HepG2 (cell line): ENCODE results near the gene C1R. TPM values are rescaled to one million over a fixed set of nuclear protein-coding genes. Genes with fewer than 3 reads are reported as not detected.

Source experiments
- ATAC-seq: fragments of 200-7000 bp; cut with Tn5 transposase; 3 replicates; pipeline ENCODE4 v1.9.1; 2020; ENCODE audit warnings: mild to moderate bottlenecking, moderate library complexity
- BruUV-seq: library from RNA; stranded (reverse); fragments of 400-500 nt; replicated peaks from 2 replicates; lab custom pipeline; 2021; lab: Mats Ljungman, UMichigan
- CTCF ChIA-PET: fragments of 300-600 bp; formaldehyde crosslinking; extraction: SDS; loops from one replicate; lab custom pipeline; 2021; ENCODE audit warnings: low total read pairs, inconsistent platforms, low intra/inter-chr PET ratio; lab: Yijun Ruan, JAX
- POLR2A ChIA-PET: fragments of 350-600 bp; sonication (Branson Sonifier 250); formaldehyde crosslinking; loops from one replicate; lab custom pipeline; 2020; ENCODE audit warnings: antibody characterized with exemption, inconsistent platforms; lab: Yijun Ruan, JAX
- DNase-seq: peaks from one replicate; pipeline ENCODE4 v3.0.0-alpha.2; 2015; ENCODE audit warnings: low spot score
- FAIRE-seq: peaks from 3 replicates; lab custom pipeline; 2011; peaks lifted over from hg19 to GRCh38; lab: Jason Lieb, UNC
- H2AFZ ChIP-seq: one replicate; pipeline ENCODE4 v1.6.1; 2011; ENCODE audit warnings: low read length, inconsistent platforms
- H3K27ac ChIP-seq: fragments of 300-600 bp; 3 replicates; pipeline ENCODE4 v1.8.0; 2011; ENCODE audit warnings: mixed run types, mild to moderate bottlenecking, mixed read lengths, low read length, inconsistent platforms; ENCODE audit not compliant: insufficient read depth; ENCODE audit errors: extremely low read length
- H3K27me3 ChIP-seq, 2 experiments: fragments of 200-600 bp in 1 of 2; 2 replicates in 1 of 2; 3 replicates in 1 of 2; pipeline versions ENCODE4 v1.6.0 to v1.8.0; 2011; ENCODE audit warnings: low read length in 2 of 2, mild to moderate bottlenecking in 2 of 2, moderate library complexity in 2 of 2, inconsistent platforms in 1 of 2; ENCODE audit not compliant: insufficient read depth in 2 of 2, control insufficient read depth in 1 of 2
- H3K36me3 ChIP-seq, 2 experiments: fragments of 200-600 bp in 1 of 2; replicated peaks in 1 of 2; 2 replicates in 1 of 2; 3 replicates in 1 of 2; pipeline versions ENCODE4 v1.5.1 to v1.8.0; 2011; ENCODE audit warnings: low read length in 2 of 2, inconsistent platforms in 1 of 2; ENCODE audit not compliant: insufficient read depth in 2 of 2, control insufficient read depth in 1 of 2
- H3K4me1 ChIP-seq: 2 replicates; pipeline ENCODE4 v1.5.1; 2012; ENCODE audit warnings: low read length, inconsistent platforms; ENCODE audit not compliant: insufficient read depth
- H3K4me2 ChIP-seq: 2 replicates; pipeline ENCODE4 v1.6.0; 2011; ENCODE audit warnings: low read depth, low read length, inconsistent platforms
- H3K4me3 ChIP-seq, 3 experiments: fragments of 200-600 bp in 1 of 3; sonication (generic), shearing (Covaris generic) in 1 of 3; replicated peaks in 1 of 3; 2 replicates each; pipeline ENCODE4 v1.5.1; 2011 to 2016; ENCODE audit warnings: low read length in 3 of 3, inconsistent platforms in 2 of 3, low read depth in 2 of 3, mild to moderate bottlenecking in 2 of 3, control low read depth in 1 of 3, mixed read lengths in 1 of 3; ENCODE audit not compliant: insufficient read depth in 1 of 3
- H3K79me2 ChIP-seq: one replicate; pipeline ENCODE4 v1.6.1; 2011; ENCODE audit warnings: low read length, inconsistent platforms; ENCODE audit not compliant: insufficient read depth
- H3K9ac ChIP-seq: 2 replicates; pipeline ENCODE4 v1.6.0; 2011; ENCODE audit warnings: mild to moderate bottlenecking, low read depth, low read length, inconsistent platforms; ENCODE audit not compliant: insufficient read depth
- H3K9me3 ChIP-seq: 2 replicates; pipeline ENCODE4 v1.5.1; 2012; ENCODE audit warnings: mild to moderate bottlenecking, low read length
- H4K20me1 ChIP-seq: 2 replicates; pipeline ENCODE4 v1.6.0; 2011; ENCODE audit warnings: inconsistent platforms, mild to moderate bottlenecking, low read length, moderate library complexity; ENCODE audit not compliant: insufficient read depth
- CSRNP1 ChIP-seq: sonication (generic); formaldehyde crosslinking; IDR thresholded peaks from 2 replicates; pipeline ENCODE4 v1.8.1; 2023; ENCODE audit warnings: mild to moderate bottlenecking, missing genetic modification reagents
- ESRRA ChIP-seq: sonication (generic); formaldehyde crosslinking; IDR thresholded peaks from 2 replicates; pipeline ENCODE4 v1.5.1; 2020; ENCODE audit warnings: mild to moderate bottlenecking, low read depth, missing genetic modification reagents
- MLXIP ChIP-seq: sonication (generic); formaldehyde crosslinking; IDR thresholded peaks from 2 replicates; pipeline ENCODE4 v1.9.0; 2021; ENCODE audit warnings: missing genetic modification reagents, borderline replicate concordance
- MTF1 ChIP-seq: sonication (generic); formaldehyde crosslinking; IDR thresholded peaks from 2 replicates; pipeline ENCODE4 v1.5.0; 2020; ENCODE audit warnings: missing genetic modification reagents
- TBX3 ChIP-seq: fragments of 450-650 bp; IDR thresholded peaks from 2 replicates; pipeline ENCODE4 v1.6.1; 2017; ENCODE audit warnings: antibody characterized with exemption, mild to moderate bottlenecking, inconsistent platforms, borderline replicate concordance
- ZNF407 ChIP-seq: sonication (generic); formaldehyde crosslinking; IDR thresholded peaks from one replicate; pipeline ENCODE4 v1.5.1; 2020; ENCODE audit warnings: mild to moderate bottlenecking, missing genetic modification reagents; ENCODE audit errors: not compliant biosample characterization
- ZNF772 ChIP-seq: sonication (generic); formaldehyde crosslinking; IDR thresholded peaks from 2 replicates; pipeline ENCODE4 v1.5.0; 2020; ENCODE audit warnings: mild to moderate bottlenecking, missing genetic modification reagents
- WGBS: methylation state at CpG from one replicate; pipeline ENCODE4 v1.1.6; 2017; ENCODE audit warnings: low lambda C conversion rate; 5-methylcytosine and 5-hydroxymethylcytosine counted together
- in situ Hi-C: cut with HindIII; loops from 2 replicates; pipeline ENCODE4 v1.10.0; 2017; ENCODE audit warnings: low pct_unique_long_range_greater_than_20kb; ENCODE audit not compliant: extremely low pct_ligation_motif_present
- intact Hi-C: fragments of 100-400 bp; cut with micrococcal nuclease; formaldehyde crosslinking; loops from one replicate; pipeline ENCODE4 v1.10.0; 2022; ENCODE audit not compliant: unreplicated experiment
- polyA plus RNA-seq, 8 experiments: library from polyadenylated mRNA; depleted of rRNA in 3 of 8; stranded (reverse) in 7 of 8; unstranded in 1 of 8; fragments of >200 nt; fragmentation: Illumina TruSeq in 4 of 8; extraction: Trizol in 4 of 8; gene quantifications; 2 replicates each; pipeline versions ENCODE4 v1.2.1 to v1.2.3, GENCODE V29; 2011 to 2016; ENCODE audit warnings: low read depth in 4 of 8, missing spikeins in 1 of 8, mixed read lengths in 1 of 8; ENCODE audit not compliant: insufficient read depth in 1 of 8
- total RNA-seq, 5 experiments: library from RNA; depleted of rRNA; stranded (reverse); fragments of >200 nt; fragmentation: Illumina TruSeq; extraction: Trizol; gene quantifications; 2 replicates each; pipeline ENCODE4 v1.2.3, GENCODE V29; 2016; ENCODE audit warnings: low read depth in 1 of 5

Gene C1R
- total and polyA plus RNA-seq, 2 of the 13 experiments (the other 11 are each of a cell fraction or from before 2014, with no cell fraction given) = 3.5 to 6.5 TPM

- no peak for ATAC-seq
- CTCF ChIA-PET = no interaction called here
- DNase-seq = no peak
- no peak overlapping the region for H3K9ac ChIP-seq
- 78% methylated on average over 7 of the region's 7 CpGs for WGBS
- H2AFZ ChIP-seq = no peak overlapping the region
- intact Hi-C loops (no loop called here), in situ Hi-C loops (loop anchor here (10.0 kb wide), 1 partner anchor 48 kb away; no protein-coding TSS in a partner anchor)
- H4K20me1 ChIP-seq = no peaks in the 10 kb centered on the region
- POLR2A ChIA-PET = no interaction called here
- H3K27me3 ChIP-seq = no peaks in the 10 kb centered on the region
- no peak overlapping the region for H3K27ac ChIP-seq
- H3K4me3 ChIP-seq = no peak overlapping the region
- no peaks in the 10 kb centered on the region for H3K79me2 ChIP-seq
- TF ChIP-seq CSRNP1 (no peak), TBX3 (no peak), ZNF772 (CRISPR knock-in tag) (no peak), ZNF407 (CRISPR knock-in tag) (no peak), MLXIP (no peak), MTF1 (CRISPR knock-in tag) (no peak), ESRRA (CRISPR knock-in tag) (no peak)
- FAIRE-seq = no peak
- H3K4me2 ChIP-seq = no peak overlapping the region
- no peaks in the 10 kb centered on the region for H3K36me3 ChIP-seq
- no peaks in the 10 kb centered on the region for H3K9me3 ChIP-seq
- BruUV-seq = no TSS peak
- peaks cover 14% of the 10 kb centered on the region for H3K4me1 ChIP-seq
These were observed 25.1 kb downstream of the C1R start for GRCh38 chr12:7067096-7067495.
